HEK293 (cell line): ENCODE measurements around the gene PDZRN4.

Experiments used
- CTCF ChIA-PET: fragments of 350-600 bp; formaldehyde crosslinking; extraction: SDS; loops from one replicate; lab custom pipeline; 2021; ENCODE audit warnings: antibody characterized with exemption; lab: Yijun Ruan, JAX
- POLR2A ChIA-PET: fragments of 300-600 bp; formaldehyde crosslinking; extraction: SDS; loops from one replicate; lab custom pipeline; 2020; ENCODE audit warnings: antibody characterized with exemption, inconsistent platforms; lab: Yijun Ruan, JAX
- H3K27ac ChIP-seq: fragments of 200-500 bp; sonication (Bioruptor generic); 2 replicates; pipeline ENCODE4 v1.5.1; 2014; ENCODE audit warnings: low read depth, low read length, control low read depth, inconsistent platforms; ENCODE audit errors: extremely low read depth
- H3K36me3 ChIP-seq, 2 experiments: fragments of 200-500 bp in 1 of 2; sonication (Bioruptor generic) in 1 of 2; 1 replicate in 1 of 2; 2 replicates in 1 of 2; pipeline ENCODE4 v1.5.1; 2014 to 2017; ENCODE audit warnings: inconsistent platforms in 2 of 2, low read length in 2 of 2; ENCODE audit not compliant: control insufficient read depth in 2 of 2, insufficient read depth in 1 of 2
- H3K4me1 ChIP-seq: fragments of 200-500 bp; sonication (Bioruptor generic); 2 replicates; pipeline ENCODE4 v1.5.1; 2014; ENCODE audit warnings: mild to moderate bottlenecking, low read length, inconsistent platforms; ENCODE audit not compliant: control insufficient read depth, insufficient read depth
- H3K4me3 ChIP-seq: 2 replicates; pipeline ENCODE4 v1.5.1; 2011; ENCODE audit warnings: low read depth, mild to moderate bottlenecking, control low read depth, low read length, moderate library complexity
- H3K9me3 ChIP-seq: fragments of 200-500 bp; sonication (Bioruptor generic); 2 replicates; pipeline ENCODE4 v1.5.1; 2014; ENCODE audit warnings: low read depth, low read length, inconsistent platforms; ENCODE audit not compliant: control insufficient read depth, insufficient read depth
- EGR2 ChIP-seq: fragments of 450-650 bp; formaldehyde crosslinking; IDR thresholded peaks from 2 replicates; pipeline ENCODE4 v1.5.1; 2016; ENCODE audit warnings: low read depth, missing biosample characterization, missing genetic modification characterization
- FEZF1 ChIP-seq: fragments of 450-650 bp; formaldehyde crosslinking; IDR thresholded peaks from 2 replicates; pipeline ENCODE4 v1.5.1; 2016; ENCODE audit warnings: missing biosample characterization, missing genetic modification characterization
- KLF7 ChIP-seq: fragments of 450-650 bp; formaldehyde crosslinking; IDR thresholded peaks from 2 replicates; pipeline ENCODE4 v1.5.1; 2016; ENCODE audit warnings: missing biosample characterization, missing genetic modification characterization, borderline replicate concordance
- KLF9 ChIP-seq: fragments of 450-650 bp; formaldehyde crosslinking; IDR thresholded peaks from 2 replicates; pipeline ENCODE4 v1.5.1; 2016; ENCODE audit warnings: missing biosample characterization, missing genetic modification characterization, low read depth
- MYNN ChIP-seq: fragments of 450-650 bp; formaldehyde crosslinking; IDR thresholded peaks from 2 replicates; pipeline ENCODE4 v1.5.1; 2016; ENCODE audit warnings: missing biosample characterization, missing genetic modification characterization, borderline replicate concordance
- ZFHX2 ChIP-seq: fragments of 450-650 bp; formaldehyde crosslinking; conservative IDR thresholded peaks from 2 replicates; pipeline ENCODE4 v1.5.1; 2016; ENCODE audit warnings: missing biosample characterization, missing genetic modification characterization
- ZNF121 ChIP-seq: fragments of 450-650 bp; formaldehyde crosslinking; IDR thresholded peaks from 2 replicates; pipeline ENCODE4 v1.5.1; 2016; ENCODE audit warnings: missing biosample characterization, missing genetic modification characterization
- ZNF2 ChIP-seq: fragments of 450-650 bp; formaldehyde crosslinking; IDR thresholded peaks from 2 replicates; pipeline ENCODE4 v1.5.1; 2016; ENCODE audit warnings: missing biosample characterization, missing genetic modification characterization
- ZNF214 ChIP-seq: fragments of 450-650 bp; formaldehyde crosslinking; IDR thresholded peaks from 2 replicates; pipeline ENCODE4 v1.5.1; 2017; ENCODE audit warnings: missing biosample characterization, mild to moderate bottlenecking, missing genetic modification characterization, borderline replicate concordance
- ZNF37A ChIP-seq: fragments of 450-650 bp; IDR thresholded peaks from 2 replicates; pipeline ENCODE4 v1.5.1; 2018; ENCODE audit warnings: missing biosample characterization, missing genetic modification characterization
- ZNF433 ChIP-seq: fragments of 450-650 bp; formaldehyde crosslinking; IDR thresholded peaks from 2 replicates; pipeline ENCODE4 v1.5.1; 2016; ENCODE audit warnings: missing biosample characterization, missing genetic modification characterization, low read depth
- ZNF571 ChIP-seq: fragments of 450-650 bp; formaldehyde crosslinking; IDR thresholded peaks from 2 replicates; pipeline ENCODE4 v1.5.0; 2017; ENCODE audit warnings: missing biosample characterization, missing genetic modification characterization
- ZNF596 ChIP-seq: fragments of 450-650 bp; IDR thresholded peaks from 2 replicates; pipeline ENCODE4 v1.5.0; 2018; ENCODE audit warnings: missing biosample characterization, mild to moderate bottlenecking, missing genetic modification characterization, moderate library complexity
- ZNF626 ChIP-seq: fragments of 450-650 bp; sonication (Bioruptor Pico); formaldehyde crosslinking; IDR thresholded peaks from 2 replicates; pipeline ENCODE4 v1.5.1; 2018; ENCODE audit warnings: missing biosample characterization, missing genetic modification characterization, inconsistent platforms
- ZNF707 ChIP-seq: fragments of 450-650 bp; formaldehyde crosslinking; IDR thresholded peaks from 2 replicates; pipeline ENCODE4 v1.5.1; 2016; ENCODE audit warnings: missing biosample characterization, missing genetic modification characterization
- ZNF837 ChIP-seq: fragments of 450-650 bp; formaldehyde crosslinking; IDR thresholded peaks from 2 replicates; pipeline ENCODE4 v1.5.1; 2016; ENCODE audit warnings: missing biosample characterization, missing genetic modification characterization
- TF ChIP-seq, protein P1 (sequence below): fragments of 450-650 bp; formaldehyde crosslinking; IDR thresholded peaks from 2 replicates; pipeline ENCODE4 v1.5.1; 2016; ENCODE audit warnings: missing biosample characterization, missing genetic modification characterization
- TF ChIP-seq, protein P2 (sequence below): sonication (generic); formaldehyde crosslinking; IDR thresholded peaks from 2 replicates; pipeline ENCODE4 v1.8.1; 2022; ENCODE audit warnings: mild to moderate bottlenecking, moderate library complexity, missing genetic modification reagents
- TF ChIP-seq, protein P3 (sequence below): fragments of 450-650 bp; formaldehyde crosslinking; IDR thresholded peaks from 2 replicates; pipeline ENCODE4 v1.5.1; 2016; ENCODE audit warnings: missing biosample characterization, missing genetic modification characterization

Gene PDZRN4

DNA sequence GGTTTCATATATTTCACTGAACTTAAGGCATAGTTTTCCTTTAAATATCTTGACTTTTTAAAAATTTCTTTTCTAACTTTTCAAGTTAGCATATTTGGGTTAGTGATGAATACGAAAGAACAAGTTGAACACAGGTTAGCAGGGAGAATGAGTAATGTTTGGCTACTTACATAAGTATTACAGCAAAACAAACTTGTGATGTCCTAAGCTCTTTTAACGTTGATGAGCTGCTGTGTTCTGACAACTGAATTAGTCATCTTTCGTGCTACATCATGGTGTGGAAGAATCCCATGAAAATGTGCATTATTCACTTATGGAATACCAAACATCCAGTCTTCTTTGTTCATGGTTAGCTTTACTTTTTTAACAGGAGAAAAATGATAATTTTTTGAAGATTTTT lies 36.3 kb upstream of the PDZRN4 start (continued):
- no peak for TF ChIP-seq EGR2
- TF ChIP-seq, protein P1, sequence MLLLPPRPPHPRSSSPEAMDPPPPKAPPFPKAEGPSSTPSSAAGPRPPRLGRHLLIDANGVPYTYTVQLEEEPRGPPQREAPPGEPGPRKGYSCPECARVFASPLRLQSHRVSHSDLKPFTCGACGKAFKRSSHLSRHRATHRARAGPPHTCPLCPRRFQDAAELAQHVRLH (tag by site-specific recombination): no peak
- TF ChIP-seq ZFHX2 (tag by site-specific recombination): no peak
- TF ChIP-seq ZNF837 (tag by site-specific recombination): no peak
- TF ChIP-seq MYNN: no peak

DNA sequence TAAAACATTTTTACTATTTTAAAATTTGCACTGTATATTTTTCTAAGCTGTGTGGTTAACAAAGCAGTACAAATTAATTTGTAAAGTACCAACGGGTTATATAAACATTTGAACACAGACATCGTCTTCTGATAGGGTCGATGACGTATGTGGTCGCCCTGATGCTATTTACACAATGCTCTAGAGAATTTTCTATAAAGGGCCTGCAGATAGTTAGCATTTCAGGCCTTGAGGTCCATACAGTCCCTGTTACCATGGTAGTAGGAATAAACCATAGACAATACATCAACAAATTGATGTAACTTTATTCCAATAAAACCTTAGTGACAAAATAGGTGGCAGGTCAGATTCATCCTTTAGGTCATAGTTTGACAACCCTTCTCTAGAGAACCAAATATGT lies 25.7 kb upstream of the PDZRN4 start:
- TF ChIP-seq ZNF571 (tag by site-specific recombination) (no peak), ZNF214 (tag by site-specific recombination) (no peak), ZNF37A (tag by site-specific recombination) (no peak), FEZF1 (no peak), KLF9 (tag by site-specific recombination) (no peak), ZNF121 (no peak), ZNF707 (no peak), KLF7 (tag by site-specific recombination) (no peak)
- TF ChIP-seq, protein P2, sequence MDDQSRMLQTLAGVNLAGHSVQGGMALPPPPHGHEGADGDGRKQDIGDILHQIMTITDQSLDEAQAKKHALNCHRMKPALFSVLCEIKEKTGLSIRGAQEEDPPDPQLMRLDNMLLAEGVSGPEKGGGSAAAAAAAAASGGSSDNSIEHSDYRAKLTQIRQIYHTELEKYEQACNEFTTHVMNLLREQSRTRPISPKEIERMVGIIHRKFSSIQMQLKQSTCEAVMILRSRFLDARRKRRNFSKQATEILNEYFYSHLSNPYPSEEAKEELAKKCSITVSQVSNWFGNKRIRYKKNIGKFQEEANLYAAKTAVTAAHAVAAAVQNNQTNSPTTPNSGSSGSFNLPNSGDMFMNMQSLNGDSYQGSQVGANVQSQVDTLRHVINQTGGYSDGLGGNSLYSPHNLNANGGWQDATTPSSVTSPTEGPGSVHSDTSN (CRISPR knock-in tag): no peak
- no peak overlapping the region for H3K27ac ChIP-seq
- H3K4me1 ChIP-seq: 0 out of 2 replicates have a peak, but pooled peaks cover 2% of the 10 kb centered on the region
- ChIA-PET POLR2A (no interaction called here), CTCF (no interaction called here)
- H3K4me3 ChIP-seq: no peak overlapping the region
- H3K9me3 ChIP-seq: no peaks in the 10 kb centered on the region
- no peaks in the 10 kb centered on the region for H3K36me3 ChIP-seq

DNA sequence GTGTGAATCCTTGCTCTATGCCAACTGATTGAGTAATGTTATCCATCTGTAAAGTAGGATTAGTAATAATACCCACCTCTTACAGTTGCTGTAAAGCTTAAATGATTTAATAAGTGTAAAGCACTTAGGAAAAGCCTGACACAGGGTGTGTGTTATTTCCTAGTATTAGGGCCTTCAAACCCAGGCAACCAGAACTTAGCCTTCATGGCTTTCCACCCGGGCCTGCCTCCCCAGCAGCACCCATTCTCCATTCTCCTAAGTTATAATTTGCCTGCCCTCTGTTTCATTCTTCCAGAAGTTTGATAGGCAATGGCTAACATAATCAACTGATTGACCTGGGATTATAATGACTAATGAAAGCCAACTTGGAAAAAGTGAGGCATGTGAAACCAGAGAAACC lies 20.4 kb upstream of the PDZRN4 start:
- no peaks in the 10 kb centered on the region for H3K4me1 ChIP-seq
- no peaks in the 10 kb centered on the region for H3K9me3 ChIP-seq
- no peak overlapping the region for H3K4me3 ChIP-seq
- no peaks in the 10 kb centered on the region for H3K36me3 ChIP-seq
- TF ChIP-seq ZNF596 (tag by site-specific recombination) (no peak), ZNF626 (tag by site-specific recombination) (no peak), KLF7 (tag by site-specific recombination) (no peak), ZNF433 (no peak), ZNF571 (tag by site-specific recombination) (no peak), ZNF2 (tag by site-specific recombination) (no peak)
- TF ChIP-seq, protein P3, sequence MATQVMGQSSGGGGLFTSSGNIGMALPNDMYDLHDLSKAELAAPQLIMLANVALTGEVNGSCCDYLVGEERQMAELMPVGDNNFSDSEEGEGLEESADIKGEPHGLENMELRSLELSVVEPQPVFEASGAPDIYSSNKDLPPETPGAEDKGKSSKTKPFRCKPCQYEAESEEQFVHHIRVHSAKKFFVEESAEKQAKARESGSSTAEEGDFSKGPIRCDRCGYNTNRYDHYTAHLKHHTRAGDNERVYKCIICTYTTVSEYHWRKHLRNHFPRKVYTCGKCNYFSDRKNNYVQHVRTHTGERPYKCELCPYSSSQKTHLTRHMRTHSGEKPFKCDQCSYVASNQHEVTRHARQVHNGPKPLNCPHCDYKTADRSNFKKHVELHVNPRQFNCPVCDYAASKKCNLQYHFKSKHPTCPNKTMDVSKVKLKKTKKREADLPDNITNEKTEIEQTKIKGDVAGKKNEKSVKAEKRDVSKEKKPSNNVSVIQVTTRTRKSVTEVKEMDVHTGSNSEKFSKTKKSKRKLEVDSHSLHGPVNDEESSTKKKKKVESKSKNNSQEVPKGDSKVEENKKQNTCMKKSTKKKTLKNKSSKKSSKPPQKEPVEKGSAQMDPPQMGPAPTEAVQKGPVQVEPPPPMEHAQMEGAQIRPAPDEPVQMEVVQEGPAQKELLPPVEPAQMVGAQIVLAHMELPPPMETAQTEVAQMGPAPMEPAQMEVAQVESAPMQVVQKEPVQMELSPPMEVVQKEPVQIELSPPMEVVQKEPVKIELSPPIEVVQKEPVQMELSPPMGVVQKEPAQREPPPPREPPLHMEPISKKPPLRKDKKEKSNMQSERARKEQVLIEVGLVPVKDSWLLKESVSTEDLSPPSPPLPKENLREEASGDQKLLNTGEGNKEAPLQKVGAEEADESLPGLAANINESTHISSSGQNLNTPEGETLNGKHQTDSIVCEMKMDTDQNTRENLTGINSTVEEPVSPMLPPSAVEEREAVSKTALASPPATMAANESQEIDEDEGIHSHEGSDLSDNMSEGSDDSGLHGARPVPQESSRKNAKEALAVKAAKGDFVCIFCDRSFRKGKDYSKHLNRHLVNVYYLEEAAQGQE: no peak
- TF ChIP-seq, all 188 proteins: peak for 0
- CTCF ChIA-PET: no interaction called here
- H3K27ac ChIP-seq: no peak overlapping the region
- POLR2A ChIA-PET: no interaction called here
